GM18502 (cell line): ENCODE data around the gene SNCAIP.

ENCODE experiments used
- ATAC-seq: cut with Tn5 transposase; IDR thresholded peaks from one replicate; pipeline ENCODE4 v1.9.1; 2021; ENCODE audit warnings: mild to moderate bottlenecking; ENCODE audit not compliant: unreplicated experiment, poor library complexity

SNCAIP gene

GRCh38 chr5:122311961-122312590, at the start of gene SNCAIP:
TSS of gene SNCAIP (plus strand) at chr5:122312237. CDS start at chr5:122391135, 78,898 bp downstream.
- peak; percentile 78 for ATAC-seq

- no peak for ATAC-seq
Observed at GRCh38 chr5:122263352-122264030, 48.5 kb upstream of the SNCAIP start.

DNA sequence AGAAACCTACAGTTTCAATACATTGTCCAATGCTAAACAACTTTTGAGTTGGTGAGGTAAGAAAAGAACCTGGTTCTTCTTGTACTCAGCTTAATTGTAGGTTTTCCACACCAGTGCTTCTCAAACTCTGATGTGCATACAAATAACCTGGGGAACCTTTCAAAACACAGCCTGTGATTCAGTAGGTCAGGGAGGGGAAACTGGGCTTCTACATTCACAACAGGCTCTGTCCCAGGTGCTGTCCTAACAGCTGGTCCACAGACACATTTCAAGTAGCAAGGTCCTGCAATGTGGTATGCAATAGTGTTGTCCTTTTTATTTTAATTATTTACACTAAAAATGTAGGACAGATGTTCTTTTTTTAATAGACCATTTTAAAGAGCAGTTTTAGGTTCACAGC, 47.4 kb upstream of the SNCAIP start:
- ATAC-seq, result no peak

GRCh38 chr5:122267185-122267584, 44.9 kb upstream of the SNCAIP start:
- ATAC-seq, result no peak

GRCh38 chr5:122273696-122274095, 38.3 kb upstream of the SNCAIP start:
- ATAC-seq, result no peak

DNA sequence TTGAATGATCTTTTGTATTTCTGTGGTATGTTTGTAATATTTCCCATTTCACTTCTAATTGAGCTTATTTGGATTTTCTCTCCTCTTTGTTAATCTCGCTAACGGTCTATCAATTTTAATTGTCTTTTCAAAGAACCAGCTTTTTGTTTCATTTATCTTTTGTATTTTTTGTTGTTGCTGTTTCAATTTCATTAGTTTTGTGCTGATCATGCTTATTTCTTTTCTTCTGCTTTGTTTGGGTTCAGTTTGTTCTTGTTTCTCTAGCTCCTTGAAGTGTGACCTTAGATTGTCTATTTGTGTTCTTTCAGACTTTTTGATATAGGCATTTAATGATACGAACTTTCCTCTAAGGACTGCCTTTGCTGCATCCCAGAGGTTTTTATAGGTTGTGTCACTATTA, 28.4 kb upstream of the SNCAIP start:
- no peak for ATAC-seq

DNA sequence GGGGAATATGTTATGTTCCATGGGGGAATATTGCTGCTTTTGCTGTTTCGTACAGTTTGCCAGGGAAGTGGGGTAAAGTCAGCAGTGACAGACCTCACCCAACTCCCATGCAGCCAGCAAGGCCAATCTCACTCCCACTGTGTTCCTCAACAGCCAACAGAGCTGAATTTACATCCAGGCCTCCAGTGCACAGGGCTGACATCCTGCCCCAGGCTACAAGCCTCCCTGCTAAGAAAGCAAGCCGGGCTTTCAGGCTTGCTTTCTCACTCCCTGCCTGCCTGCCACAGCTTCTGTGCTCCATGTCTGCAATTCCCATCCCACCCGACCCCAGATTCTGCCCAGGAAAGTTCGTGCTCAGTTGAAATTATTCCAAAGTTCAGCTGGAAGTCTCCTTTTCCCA, 25.5 kb upstream of the SNCAIP start:
- no peak for ATAC-seq

DNA sequence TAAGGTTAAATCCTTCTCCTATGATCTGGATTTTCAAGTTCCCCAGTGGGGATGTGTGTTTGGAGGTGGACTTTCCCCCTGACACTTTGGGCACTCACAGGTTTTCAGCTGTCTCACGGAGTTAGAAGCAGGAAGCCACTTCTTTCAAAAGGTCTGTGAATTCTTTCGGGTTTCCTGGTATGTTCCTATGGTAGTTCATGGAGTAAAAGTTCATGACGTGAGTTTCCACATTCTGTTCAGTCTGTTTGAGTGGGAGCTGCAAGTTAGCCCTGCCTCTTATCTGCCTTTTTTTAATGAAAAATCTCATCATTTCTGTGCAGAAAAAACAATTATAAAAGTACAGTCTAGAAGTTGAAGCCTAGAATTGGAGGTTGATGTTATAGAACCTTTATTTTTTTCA, 24.9 kb upstream of the SNCAIP start:
- ATAC-seq, result no peak

- ATAC-seq, result no peak
Observed at GRCh38 chr5:122291000-122291901, 20.8 kb upstream of the SNCAIP start.

DNA sequence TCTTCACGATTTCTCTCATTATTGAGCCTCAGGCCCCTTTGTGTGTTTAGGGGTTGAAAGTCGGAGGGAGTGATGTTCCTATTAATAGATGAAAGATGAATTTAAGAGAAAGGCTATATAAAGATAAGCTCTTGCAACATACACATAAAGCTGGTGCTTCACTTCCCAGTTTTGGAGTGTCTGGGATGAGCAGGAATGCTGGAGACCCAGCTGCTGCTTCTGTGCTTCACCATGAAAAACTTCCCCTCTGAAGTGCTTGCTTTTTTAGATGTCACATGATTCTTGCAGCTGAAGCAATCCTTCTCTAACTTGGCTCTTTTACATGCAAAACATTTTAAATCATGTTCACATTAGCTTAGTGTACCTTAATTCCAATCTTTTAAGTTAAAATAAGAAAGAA, 19.7 kb upstream of the SNCAIP start:
- no peak for ATAC-seq

DNA sequence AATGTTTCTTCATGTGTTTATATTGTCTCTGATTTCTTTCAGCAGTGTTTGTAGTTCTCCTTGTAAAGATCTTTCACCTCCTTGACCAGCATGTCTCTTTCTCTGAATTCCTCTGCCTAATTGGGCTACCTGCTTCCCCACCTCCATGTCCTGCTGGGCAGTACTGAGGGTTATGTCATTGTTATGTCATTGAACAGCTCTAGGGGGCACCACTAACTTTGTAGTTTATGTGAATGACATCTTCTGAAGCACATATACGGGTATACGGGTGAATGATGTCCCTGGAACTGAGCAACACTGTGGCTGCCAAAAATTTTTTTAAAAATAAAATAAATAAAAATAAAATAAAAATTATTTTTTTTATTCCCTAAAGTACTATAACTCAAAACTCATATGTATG, 16.9 kb upstream of the SNCAIP start:
- peak; percentile 56 for ATAC-seq

- no peak for ATAC-seq
Observed at GRCh38 chr5:122296871-122297270, 15.2 kb upstream of the SNCAIP start.

- peak; percentile 90 for ATAC-seq
Observed at GRCh38 chr5:122297587-122298298, 14.3 kb upstream of the SNCAIP start.

DNA sequence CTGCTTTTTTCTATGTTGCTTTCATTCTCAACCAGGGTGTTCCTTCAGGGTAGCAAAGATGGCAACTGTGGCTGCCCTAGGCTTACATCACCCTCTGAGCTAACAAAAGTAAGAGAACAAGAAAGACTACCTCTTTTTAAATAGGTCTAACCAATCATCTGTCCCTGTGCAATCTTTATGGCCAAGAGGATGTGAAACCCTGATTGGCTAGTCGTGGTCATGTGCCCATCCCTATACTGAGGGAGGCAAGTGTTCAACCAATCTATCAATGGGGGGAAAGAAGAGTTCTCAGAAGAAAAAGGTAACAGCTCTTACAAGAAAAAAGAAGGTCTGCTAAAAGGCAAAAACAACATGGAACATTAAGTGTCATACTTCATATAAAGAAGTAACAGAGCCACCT, 11.7 kb upstream of the SNCAIP start:
- ATAC-seq, result peak; percentile 38

- no peak for ATAC-seq
Observed at GRCh38 chr5:122301016-122301415, 11.0 kb upstream of the SNCAIP start.

DNA sequence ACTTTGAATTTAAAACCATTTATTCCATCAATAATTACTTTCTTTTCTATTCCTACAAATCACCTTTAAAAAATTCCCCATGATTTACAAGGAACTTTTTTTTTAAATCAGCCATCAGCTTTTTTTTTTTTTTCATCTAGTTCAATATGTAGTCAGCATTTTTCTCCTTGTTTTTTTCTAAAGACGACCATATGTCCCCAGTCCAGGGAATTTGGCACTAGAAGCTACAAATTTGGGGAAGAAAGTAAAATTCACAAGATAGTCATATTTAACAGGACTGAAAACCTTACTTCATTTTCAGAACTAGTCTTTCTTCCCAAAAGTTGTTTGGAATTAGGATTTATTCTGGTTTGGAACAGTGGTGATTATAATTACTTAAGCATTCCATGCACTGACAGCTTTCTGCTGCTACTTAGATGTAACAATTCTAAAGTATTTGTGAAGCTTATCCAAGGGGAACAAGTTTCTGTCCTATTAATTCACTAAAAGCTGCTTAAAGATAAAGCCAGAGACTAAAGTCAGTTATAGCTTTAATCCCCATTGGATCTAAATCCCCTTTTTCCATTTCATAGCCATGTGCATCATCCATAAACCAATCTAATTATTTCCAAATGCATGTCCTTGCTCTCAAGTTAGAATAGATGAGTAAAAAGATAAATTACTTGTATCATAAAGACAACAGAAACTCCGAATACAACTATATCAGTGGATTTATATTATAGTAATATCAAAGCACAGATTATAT, 7.4 kb upstream of the SNCAIP start:
- no peak for ATAC-seq

DNA sequence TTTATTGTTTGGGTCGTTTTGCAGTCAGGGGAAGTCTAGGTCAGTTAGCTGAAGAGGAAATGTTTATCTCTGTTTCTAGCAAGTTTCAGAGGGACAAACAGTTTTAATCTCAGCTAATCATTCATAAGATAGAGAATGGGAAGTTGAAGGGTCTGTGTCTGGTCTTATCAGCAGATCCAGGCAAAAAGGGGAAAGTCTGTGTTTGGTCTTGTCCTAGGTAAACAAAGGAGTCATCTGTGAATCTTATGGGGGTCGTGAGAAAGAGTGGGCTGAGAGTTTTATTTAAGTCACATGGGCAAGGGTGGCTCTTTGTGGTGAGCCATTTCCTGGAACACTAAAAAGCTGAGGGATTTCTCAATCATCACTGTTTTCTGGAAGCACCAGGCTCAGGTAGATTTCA, 5.6 kb upstream of the SNCAIP start:
- ATAC-seq, result no peak

DNA sequence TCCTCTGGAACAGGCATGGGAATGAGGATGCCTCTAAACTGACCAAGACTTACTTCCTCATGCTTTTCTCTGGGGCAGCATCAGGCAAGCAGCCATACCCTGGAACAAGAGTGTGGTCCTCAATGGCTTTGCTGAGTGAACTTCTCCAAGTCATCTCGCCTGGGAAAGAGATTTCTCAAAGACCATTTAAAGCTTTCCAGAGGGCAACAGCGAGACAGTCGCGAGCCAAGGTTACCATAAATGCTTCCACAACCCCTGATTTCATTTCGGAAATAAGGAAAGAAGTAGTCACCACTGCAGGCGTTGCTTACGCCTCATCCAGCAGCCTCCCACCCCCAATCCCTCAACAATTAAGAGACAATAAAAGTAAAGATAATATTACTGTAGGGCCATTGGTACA, 1.1 kb upstream of the SNCAIP start:
- ATAC-seq, result no peak

DNA sequence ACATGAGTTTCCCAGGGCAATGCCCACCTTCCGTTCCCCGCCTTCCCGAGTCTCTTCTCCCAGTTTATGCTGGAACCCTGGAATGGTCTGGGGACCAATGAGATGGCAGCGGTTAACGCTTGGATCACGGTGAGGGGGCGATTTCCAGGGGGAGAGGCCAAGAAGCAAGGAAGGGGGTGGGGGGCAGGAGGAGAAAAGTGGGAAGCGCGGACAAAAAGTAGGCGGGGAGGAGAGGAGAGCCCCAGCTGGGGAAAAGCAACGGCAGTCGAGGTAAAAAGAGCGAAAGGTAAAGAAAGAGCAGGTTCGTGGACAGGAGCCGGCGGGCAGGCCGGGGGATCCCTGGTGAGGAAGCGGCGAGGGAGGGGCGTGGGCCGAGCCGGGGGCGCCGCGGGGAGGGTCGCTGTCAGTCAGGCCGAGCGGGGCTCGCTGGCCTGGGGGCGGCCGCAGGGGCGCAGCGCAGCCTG, 508 bp upstream of the SNCAIP start:
- ATAC-seq, result no peak
